Measurements from ENCODE around the gene TFAP2D. TPM values are rescaled to one million over a fixed set of nuclear protein-coding genes. Genes with fewer than 3 reads are reported as not detected.

TFAP2D gene
- total and polyA plus RNA-seq, 10 of the 15 experiments (the other 5 are each of a cell fraction or from before 2014, with no cell fraction given), result not detected

GRCh38 chr6:50818673-50819072, 105.3 kb downstream of the TFAP2D start, which contains the start of gene TFAP2B (continued):
- TF ChIP-seq CEBPZ (IDR thresholded peaks at IDR 0.05; ENCODE audit: low read depth, low read length), result no peak
- no peak for TF ChIP-seq ZNF24 (IDR thresholded peaks at IDR 0.05)
- TF ChIP-seq SRF (IDR thresholded peaks at IDR 0.05; ENCODE audit: low read depth in 2 of 2, low read length in 2 of 2), result no peak
- no peak for TF ChIP-seq NFYB (IDR thresholded peaks at IDR 0.05; ENCODE audit: insufficient read depth, low read depth, low read length)
- no peak for TF ChIP-seq BHLHE40 (IDR thresholded peaks at IDR 0.05; ENCODE audit: borderline replicate concordance in 1 of 2, low read depth in 2 of 2, low read length in 1 of 2)
- no peak for TF ChIP-seq IRF5 (IDR thresholded peaks at IDR 0.05; ENCODE audit: borderline replicate concordance)
- no peak for TF ChIP-seq ASH2L (IDR thresholded peaks at IDR 0.05; ENCODE audit: borderline replicate concordance, low read depth)
- no peak for TF ChIP-seq POLR2AphosphoS5 (IDR thresholded peaks at IDR 0.05; ENCODE audit: low read length)
- TF ChIP-seq ZNF217 (IDR thresholded peaks at IDR 0.05), result no peak
- no peak for TF ChIP-seq ATF7 (IDR thresholded peaks at IDR 0.05; ENCODE audit: low read depth)
- TF ChIP-seq ZNF207 (IDR thresholded peaks at IDR 0.05; ENCODE audit: borderline replicate concordance), result no peak
- TF ChIP-seq ZBTB40 (IDR thresholded peaks at IDR 0.05; ENCODE audit: borderline replicate concordance), result no peak
- TF ChIP-seq RB1 (IDR thresholded peaks at IDR 0.05; ENCODE audit: borderline replicate concordance), result no peak

Measured in GM12878 (cell line).